ENCODE data around the gene DIAPH2. TPM values are rescaled to one million over a fixed set of nuclear protein-coding genes. Genes with fewer than 3 reads are reported as not detected.
"Not testable (repeated sequence)": the region's sequence is repeated elsewhere in the genome, so short reads cannot be mapped to it uniquely, and the experiment has no call there.

The DIAPH2 gene
- total RNA-seq, 1 donor: 42.3 TPM

GRCh38 chrX:96835660-96836289 is 151.1 kb downstream of the DIAPH2 start:
- no peak overlapping the region for H3K4me3 ChIP-seq (ENCODE audit: low read depth, low read length)
- no peak for DNase-seq (ENCODE audit: low read depth)
- TF ChIP-seq, protein P1, sequence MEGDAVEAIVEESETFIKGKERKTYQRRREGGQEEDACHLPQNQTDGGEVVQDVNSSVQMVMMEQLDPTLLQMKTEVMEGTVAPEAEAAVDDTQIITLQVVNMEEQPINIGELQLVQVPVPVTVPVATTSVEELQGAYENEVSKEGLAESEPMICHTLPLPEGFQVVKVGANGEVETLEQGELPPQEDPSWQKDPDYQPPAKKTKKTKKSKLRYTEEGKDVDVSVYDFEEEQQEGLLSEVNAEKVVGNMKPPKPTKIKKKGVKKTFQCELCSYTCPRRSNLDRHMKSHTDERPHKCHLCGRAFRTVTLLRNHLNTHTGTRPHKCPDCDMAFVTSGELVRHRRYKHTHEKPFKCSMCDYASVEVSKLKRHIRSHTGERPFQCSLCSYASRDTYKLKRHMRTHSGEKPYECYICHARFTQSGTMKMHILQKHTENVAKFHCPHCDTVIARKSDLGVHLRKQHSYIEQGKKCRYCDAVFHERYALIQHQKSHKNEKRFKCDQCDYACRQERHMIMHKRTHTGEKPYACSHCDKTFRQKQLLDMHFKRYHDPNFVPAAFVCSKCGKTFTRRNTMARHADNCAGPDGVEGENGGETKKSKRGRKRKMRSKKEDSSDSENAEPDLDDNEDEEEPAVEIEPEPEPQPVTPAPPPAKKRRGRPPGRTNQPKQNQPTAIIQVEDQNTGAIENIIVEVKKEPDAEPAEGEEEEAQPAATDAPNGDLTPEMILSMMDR (IDR thresholded peaks at IDR 0.05; ENCODE audit: insufficient read depth, low read length): no peak

GRCh38 chrX:96837808-96838207 is 153.2 kb downstream of the DIAPH2 start:
- TF ChIP-seq, protein P1 (IDR thresholded peaks at IDR 0.05; ENCODE audit: insufficient read depth, low read length): no peak
- no peak overlapping the region for H3K4me3 ChIP-seq (ENCODE audit: low read depth, low read length)
- DNase-seq (ENCODE audit: low read depth): peak; percentile 51

- DNase-seq (ENCODE audit: low read depth): no peak
- no peak overlapping the region for H3K4me3 ChIP-seq (ENCODE audit: low read depth, low read length)
- TF ChIP-seq, protein P1 (IDR thresholded peaks at IDR 0.05; ENCODE audit: insufficient read depth, low read length): no peak
Observed at GRCh38 chrX:96838537-96838936, 153.9 kb downstream of the DIAPH2 start.

DNA sequence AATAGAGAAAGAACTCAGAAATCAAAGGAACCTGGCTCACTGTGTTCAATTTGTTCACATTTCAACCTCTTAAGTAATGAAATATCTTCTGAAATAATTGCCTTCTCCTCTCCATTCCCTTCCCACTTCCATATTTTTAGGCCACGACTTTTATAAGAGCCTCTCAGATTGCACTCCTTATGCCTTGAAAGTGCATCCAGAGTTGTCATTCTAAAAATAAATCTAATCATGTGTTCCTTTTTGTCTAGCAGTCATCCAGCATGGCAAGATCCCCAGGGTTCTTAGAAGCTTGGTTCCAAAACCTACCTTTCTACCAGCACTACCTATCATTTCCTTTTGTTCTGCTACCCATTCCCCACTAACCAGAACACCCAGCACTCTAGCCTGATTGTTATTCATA is 156.7 kb downstream of the DIAPH2 start:
- TF ChIP-seq, protein P1 (IDR thresholded peaks at IDR 0.05; ENCODE audit: insufficient read depth, low read length): no peak
- no peak overlapping the region for H3K4me3 ChIP-seq (ENCODE audit: low read depth, low read length)
- no peak for DNase-seq (ENCODE audit: low read depth)

DNA sequence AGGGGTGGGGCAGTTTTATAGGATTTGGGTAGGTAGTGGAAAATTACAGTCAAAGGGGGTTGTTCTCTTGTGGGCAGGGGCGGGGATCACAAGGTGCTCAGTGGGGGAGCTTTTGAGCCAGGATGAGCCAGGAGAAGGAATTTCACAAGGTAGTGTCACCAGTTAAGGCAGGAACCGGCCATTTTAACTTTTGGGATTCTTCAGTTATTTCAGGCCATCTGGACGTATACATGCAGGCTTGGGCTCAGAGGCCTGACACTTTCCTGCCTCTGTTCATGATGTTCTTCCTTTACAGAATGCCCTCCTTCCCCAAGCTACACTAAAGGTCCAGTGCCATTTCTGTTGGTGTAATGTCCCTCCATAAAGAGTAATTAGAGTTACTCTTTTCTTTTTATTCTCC is 157.2 kb downstream of the DIAPH2 start:
- not testable (repeated sequence) for DNase-seq (ENCODE audit: low read depth); H3K4me3 ChIP-seq (ENCODE audit: low read depth, low read length)

DNA sequence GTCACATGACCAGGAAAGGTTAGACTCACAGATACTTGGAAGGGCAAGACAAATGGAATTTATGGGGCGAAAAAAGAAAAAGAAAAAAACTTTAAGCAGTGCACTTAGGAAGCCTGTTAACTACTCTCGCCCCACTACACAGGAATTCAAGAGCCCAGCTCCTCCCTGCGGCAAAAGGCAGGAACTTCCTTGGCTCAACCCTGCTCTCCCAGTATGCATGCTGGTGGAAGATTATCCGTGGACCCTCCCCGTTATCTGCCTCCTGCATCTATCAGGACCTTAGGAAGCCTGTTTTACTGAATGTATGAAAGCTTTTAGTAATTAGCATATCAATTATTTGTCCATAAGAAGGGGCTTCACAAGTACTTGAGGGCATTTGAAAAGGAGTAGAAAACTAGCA is 158.9 kb downstream of the DIAPH2 start:
- H3K4me3 ChIP-seq (ENCODE audit: low read depth, low read length): no peak overlapping the region
- TF ChIP-seq, protein P1 (IDR thresholded peaks at IDR 0.05; ENCODE audit: insufficient read depth, low read length): peak; percentile 24
- DNase-seq (ENCODE audit: low read depth): peak; percentile 30

DNA sequence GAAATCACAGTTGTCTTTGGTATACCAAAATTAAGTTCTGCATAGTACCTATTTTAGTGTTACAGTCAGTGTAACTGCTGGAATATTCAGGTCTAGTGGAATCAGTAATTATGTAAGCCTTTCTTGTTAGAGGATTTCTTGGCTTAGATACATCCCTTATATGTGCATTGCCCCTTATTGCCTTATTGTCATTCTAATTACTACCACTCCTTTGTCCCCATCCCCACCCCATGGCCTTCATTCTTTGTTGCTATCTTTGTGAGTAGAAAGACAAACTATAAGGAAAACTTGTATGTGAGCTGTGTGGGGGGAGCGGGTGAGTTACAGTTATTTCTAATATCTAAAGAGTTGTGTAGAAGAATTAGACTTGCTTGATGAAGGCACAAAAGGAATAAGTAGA is 162.2 kb downstream of the DIAPH2 start:
- TF ChIP-seq, protein P1 (IDR thresholded peaks at IDR 0.05; ENCODE audit: insufficient read depth, low read length): no peak
- no peak overlapping the region for H3K4me3 ChIP-seq (ENCODE audit: low read depth, low read length)
- no peak for DNase-seq (ENCODE audit: low read depth)

DNA sequence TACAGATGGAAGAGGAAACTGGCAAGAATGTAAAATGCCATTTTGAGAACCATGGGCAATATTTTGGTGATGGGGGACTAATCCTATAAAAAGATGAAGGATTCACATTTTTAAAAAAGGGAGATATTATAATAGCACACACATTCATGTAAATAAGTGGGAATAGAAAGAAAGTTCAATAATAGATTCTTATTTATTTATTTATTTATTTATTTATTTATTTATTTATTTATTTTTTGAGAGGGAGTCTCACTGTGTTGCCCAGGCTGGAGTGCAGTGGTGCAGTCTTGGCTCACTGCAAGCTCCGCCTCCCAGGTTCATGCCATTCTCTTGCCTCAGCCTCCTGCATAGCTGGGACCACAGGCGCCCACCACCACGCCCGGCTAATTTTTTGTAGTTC is 174.8 kb downstream of the DIAPH2 start:
- not testable (repeated sequence) for H3K4me3 ChIP-seq (ENCODE audit: low read depth, low read length); DNase-seq (ENCODE audit: low read depth)
